ENCODE data around the gene OR1N2. TPM values are rescaled to one million over a fixed set of nuclear protein-coding genes. Genes with fewer than 3 reads are reported as not detected.
"Not testable (repeated sequence)": the region's sequence is repeated elsewhere in the genome, so short reads cannot be mapped to it uniquely, and the experiment has no call there.

The OR1N2 gene
- total RNA-seq, 1 experiment from 2014 or later: not detected

DNA sequence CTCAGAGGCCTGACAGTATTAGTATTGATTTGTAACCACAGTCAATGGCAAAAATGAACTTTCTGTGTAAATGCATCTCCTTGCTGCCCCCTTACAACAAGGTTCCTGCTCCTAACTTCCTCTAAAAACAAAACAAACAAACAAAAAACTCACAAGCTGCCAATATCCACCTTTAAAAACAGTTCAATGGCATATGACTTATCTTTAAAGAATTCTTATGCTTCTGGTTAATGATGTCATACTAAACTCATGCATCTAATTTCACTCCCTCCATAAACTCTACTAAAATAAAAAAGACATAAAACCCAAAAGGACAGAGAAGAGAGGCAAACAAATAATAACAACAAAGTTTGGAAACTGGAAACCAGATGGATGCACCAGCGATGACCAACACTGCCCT, 16.8 kb upstream of the OR1N2 start:
- POLR2A ChIA-PET: no interaction called here
- intact Hi-C loops (cut with micrococcal nuclease): no loop called here
- Mint-ChIP-seq H3K4me3 (ENCODE audit: unreplicated experiment) (no peak overlapping the region), H3K36me3 (ENCODE audit: insufficient read depth, unreplicated experiment) (no peaks in the 10 kb centered on the region), H3K27ac (ENCODE audit: low read depth, unreplicated experiment) (no peak overlapping the region), H3K27me3 (ENCODE audit: insufficient read depth, unreplicated experiment) (peaks cover 28% of the 10 kb centered on the region), H3K4me1 (ENCODE audit: insufficient read depth, unreplicated experiment) (peaks cover 6% of the 10 kb centered on the region), H3K9me3 (ENCODE audit: unreplicated experiment) (peaks cover 9% of the 10 kb centered on the region)
- TF ChIP-seq, protein P1, sequence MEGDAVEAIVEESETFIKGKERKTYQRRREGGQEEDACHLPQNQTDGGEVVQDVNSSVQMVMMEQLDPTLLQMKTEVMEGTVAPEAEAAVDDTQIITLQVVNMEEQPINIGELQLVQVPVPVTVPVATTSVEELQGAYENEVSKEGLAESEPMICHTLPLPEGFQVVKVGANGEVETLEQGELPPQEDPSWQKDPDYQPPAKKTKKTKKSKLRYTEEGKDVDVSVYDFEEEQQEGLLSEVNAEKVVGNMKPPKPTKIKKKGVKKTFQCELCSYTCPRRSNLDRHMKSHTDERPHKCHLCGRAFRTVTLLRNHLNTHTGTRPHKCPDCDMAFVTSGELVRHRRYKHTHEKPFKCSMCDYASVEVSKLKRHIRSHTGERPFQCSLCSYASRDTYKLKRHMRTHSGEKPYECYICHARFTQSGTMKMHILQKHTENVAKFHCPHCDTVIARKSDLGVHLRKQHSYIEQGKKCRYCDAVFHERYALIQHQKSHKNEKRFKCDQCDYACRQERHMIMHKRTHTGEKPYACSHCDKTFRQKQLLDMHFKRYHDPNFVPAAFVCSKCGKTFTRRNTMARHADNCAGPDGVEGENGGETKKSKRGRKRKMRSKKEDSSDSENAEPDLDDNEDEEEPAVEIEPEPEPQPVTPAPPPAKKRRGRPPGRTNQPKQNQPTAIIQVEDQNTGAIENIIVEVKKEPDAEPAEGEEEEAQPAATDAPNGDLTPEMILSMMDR (IDR thresholded peaks at IDR 0.05; ENCODE audit: unreplicated experiment): no peak
- BruUV-seq (replicated peaks): no TSS peak
- no peak for DNase-seq (ENCODE audit: unreplicated experiment)
- CTCF ChIA-PET: interaction anchor here (1.0 kb wide), 1 partner anchor 15 kb away, joined by 3 read pairs; no protein-coding TSS in a partner anchor

DNA sequence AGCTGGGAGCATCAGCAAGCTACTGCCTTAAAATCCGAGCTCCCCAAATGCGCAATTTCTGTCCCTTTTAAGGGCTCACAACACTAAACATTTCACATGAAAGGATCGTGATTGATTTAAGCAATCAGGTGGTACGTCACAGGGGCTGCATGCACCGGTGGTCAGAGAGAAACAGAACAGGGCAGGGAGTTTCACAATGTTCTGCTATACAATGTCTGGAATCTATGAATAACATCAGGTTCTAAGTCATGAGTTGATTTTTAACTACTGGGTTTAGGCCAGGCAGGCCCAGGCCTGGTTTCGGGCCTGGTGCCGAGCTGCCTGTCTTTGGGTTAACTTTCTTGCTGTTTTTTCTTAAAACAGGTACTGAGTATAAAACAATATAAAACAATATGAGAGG, 15.8 kb upstream of the OR1N2 start:
- H3K27ac Mint-ChIP-seq (ENCODE audit: low read depth, unreplicated experiment); DNase-seq (ENCODE audit: unreplicated experiment); H3K36me3 Mint-ChIP-seq (ENCODE audit: insufficient read depth, unreplicated experiment); H3K4me1 Mint-ChIP-seq (ENCODE audit: insufficient read depth, unreplicated experiment); BruUV-seq (replicated peaks); H3K4me3 Mint-ChIP-seq (ENCODE audit: unreplicated experiment); H3K9me3 Mint-ChIP-seq (ENCODE audit: unreplicated experiment); intact Hi-C loops (cut with micrococcal nuclease): not testable (repeated sequence)
- peaks cover 28% of the 10 kb centered on the region for H3K27me3 Mint-ChIP-seq (ENCODE audit: insufficient read depth, unreplicated experiment)
- CTCF ChIA-PET: interaction anchor here (0.8 to 1.0 kb wide), 2 partner anchors 14 to 39 kb away, joined by 3 read pairs; no protein-coding TSS in a partner anchor
- POLR2A ChIA-PET: interaction anchor here (0.6 kb wide), 1 partner anchor 19 kb away, joined by 4 read pairs; no protein-coding TSS in a partner anchor

DNA sequence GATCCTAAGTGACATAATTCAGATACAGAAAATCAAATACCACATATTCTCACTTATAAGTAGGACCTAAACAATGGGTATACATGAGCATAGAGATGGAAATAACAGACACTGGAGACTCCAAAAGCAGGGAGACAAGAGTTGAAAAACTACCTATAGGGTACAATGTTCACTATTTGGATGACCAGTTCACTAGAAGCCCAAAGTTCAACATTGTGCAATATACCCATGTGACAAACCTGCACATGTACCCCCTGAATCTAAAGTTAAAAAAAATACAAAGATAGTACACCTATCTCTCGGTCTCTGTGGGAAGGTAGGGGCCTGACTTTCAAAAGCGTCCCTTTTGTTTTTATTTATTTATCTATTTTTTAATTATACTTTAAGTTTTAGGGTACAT, 14.2 kb upstream of the OR1N2 start:
- Mint-ChIP-seq H3K27ac (ENCODE audit: low read depth, unreplicated experiment) (no peak overlapping the region), H3K4me3 (ENCODE audit: unreplicated experiment) (no peak overlapping the region), H3K9me3 (ENCODE audit: unreplicated experiment) (peaks cover 9% of the 10 kb centered on the region), H3K36me3 (ENCODE audit: insufficient read depth, unreplicated experiment) (no peaks in the 10 kb centered on the region), H3K4me1 (ENCODE audit: insufficient read depth, unreplicated experiment) (peaks cover 6% of the 10 kb centered on the region), H3K27me3 (ENCODE audit: insufficient read depth, unreplicated experiment) (peaks cover 17% of the 10 kb centered on the region)
- ChIA-PET POLR2A (no interaction called here), CTCF (no interaction called here)
- DNase-seq (ENCODE audit: unreplicated experiment): no peak
- TF ChIP-seq, protein P1 (IDR thresholded peaks at IDR 0.05; ENCODE audit: unreplicated experiment): no peak
- BruUV-seq (replicated peaks): no TSS peak
- intact Hi-C loops (cut with micrococcal nuclease): no loop called here

DNA sequence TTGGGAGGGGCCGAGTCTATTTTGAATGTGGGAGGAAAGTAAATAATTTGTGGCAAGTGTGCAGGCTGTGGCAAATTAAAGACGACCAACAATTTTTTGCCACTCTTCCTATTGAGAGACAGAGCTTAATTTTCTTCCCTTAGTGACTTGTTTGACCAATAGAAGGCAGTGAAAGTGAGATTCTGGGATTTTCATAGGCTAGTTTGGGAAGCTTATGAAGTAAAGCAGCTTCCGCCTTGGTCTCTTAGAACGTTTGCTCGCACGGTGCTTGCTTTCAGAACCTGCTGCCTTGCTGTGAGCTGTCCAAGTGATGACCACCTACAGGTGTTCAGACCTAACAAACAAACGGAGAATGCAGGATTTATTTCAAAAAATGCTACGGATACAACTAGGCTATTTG, 6.7 kb upstream of the OR1N2 start:
- Mint-ChIP-seq H3K27ac (ENCODE audit: low read depth, unreplicated experiment) (no peak overlapping the region), H3K4me3 (ENCODE audit: unreplicated experiment) (no peak overlapping the region), H3K27me3 (ENCODE audit: insufficient read depth, unreplicated experiment) (peaks cover 24% of the 10 kb centered on the region), H3K4me1 (ENCODE audit: insufficient read depth, unreplicated experiment) (no peaks in the 10 kb centered on the region), H3K9me3 (ENCODE audit: unreplicated experiment) (no peaks in the 10 kb centered on the region), H3K36me3 (ENCODE audit: insufficient read depth, unreplicated experiment) (no peaks in the 10 kb centered on the region)
- CTCF ChIA-PET: no interaction called here
- POLR2A ChIA-PET: no interaction called here
- DNase-seq (ENCODE audit: unreplicated experiment): no peak
- intact Hi-C loops (cut with micrococcal nuclease): no loop called here
- TF ChIP-seq, protein P1 (IDR thresholded peaks at IDR 0.05; ENCODE audit: unreplicated experiment): no peak
- no TSS peak for BruUV-seq (replicated peaks)

DNA sequence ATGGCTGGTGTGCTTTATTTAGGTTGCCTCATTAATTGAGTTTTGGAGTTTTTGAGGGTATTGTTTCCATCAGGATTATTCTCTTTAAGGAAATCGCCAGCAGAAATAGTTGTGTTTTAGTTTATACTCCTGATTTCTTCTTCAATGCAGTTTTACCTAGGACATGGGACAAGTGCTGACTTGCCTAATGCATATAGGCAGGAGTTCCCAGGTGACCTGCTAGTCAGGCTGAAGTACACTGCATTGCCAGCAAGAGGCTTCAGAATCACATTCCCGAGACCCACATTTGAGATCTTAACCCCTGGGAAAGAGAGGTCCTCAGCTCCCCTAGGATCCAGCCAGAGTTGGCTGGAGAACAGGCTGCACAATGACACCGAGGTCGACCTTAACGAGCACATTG, 1.5 kb upstream of the OR1N2 start:
- Mint-ChIP-seq H3K9me3 (ENCODE audit: unreplicated experiment) (no peaks in the 10 kb centered on the region), H3K27me3 (ENCODE audit: insufficient read depth, unreplicated experiment) (peaks cover 43% of the 10 kb centered on the region), H3K4me3 (ENCODE audit: unreplicated experiment) (no peak overlapping the region), H3K27ac (ENCODE audit: low read depth, unreplicated experiment) (no peak overlapping the region), H3K36me3 (ENCODE audit: insufficient read depth, unreplicated experiment) (no peaks in the 10 kb centered on the region), H3K4me1 (ENCODE audit: insufficient read depth, unreplicated experiment) (peaks cover 6% of the 10 kb centered on the region)
- BruUV-seq (replicated peaks): no TSS peak
- TF ChIP-seq, protein P1 (IDR thresholded peaks at IDR 0.05; ENCODE audit: unreplicated experiment): no peak
- DNase-seq (ENCODE audit: unreplicated experiment): peak; percentile 29
- ChIA-PET POLR2A (interaction anchor here (0.5 to 0.9 kb wide), 3 partner anchors 29 to 277 kb away, joined by 3 to 4 read pairs (median 3); no protein-coding TSS in a partner anchor), CTCF (interaction anchor here (0.6 to 1.4 kb wide), 5 partner anchors 10 to 261 kb away, joined by 3 to 5 read pairs (median 3); no protein-coding TSS in a partner anchor)
- intact Hi-C loops (cut with micrococcal nuclease): no loop called here

Measured in MCF 10A (cell line).